Ureter (tissue), 1 donor: Measurements from ENCODE around the gene MTHFD2L. TPM values are rescaled to one million over a fixed set of nuclear protein-coding genes. Genes with fewer than 3 reads are reported as not detected.
"Not testable (repeated sequence)": the region's sequence is repeated elsewhere in the genome, so short reads cannot be mapped to it uniquely, and the experiment has no call there.

Experiments used
- DNase-seq: peaks from one replicate; pipeline ENCODE4 v3.0.0-alpha.2; 2020; ENCODE audit warnings: low spot score
- total RNA-seq: library from RNA; stranded (reverse); gene quantifications from one replicate; pipeline ENCODE4 v1.2.4, GENCODE V29; 2023
- donor health status: DM: yes; HTN: yes; CAD: no.

Gene MTHFD2L
- total RNA-seq, 1 donor from 2014 or later: 15.9 TPM

- DNase-seq: no peak
Measured at GRCh38 chr4:74331944-74332343, 174.0 kb downstream of the MTHFD2L start.

GRCh38 chr4:74334636-74335035, 176.7 kb downstream of the MTHFD2L start:
- no peak for DNase-seq

DNA sequence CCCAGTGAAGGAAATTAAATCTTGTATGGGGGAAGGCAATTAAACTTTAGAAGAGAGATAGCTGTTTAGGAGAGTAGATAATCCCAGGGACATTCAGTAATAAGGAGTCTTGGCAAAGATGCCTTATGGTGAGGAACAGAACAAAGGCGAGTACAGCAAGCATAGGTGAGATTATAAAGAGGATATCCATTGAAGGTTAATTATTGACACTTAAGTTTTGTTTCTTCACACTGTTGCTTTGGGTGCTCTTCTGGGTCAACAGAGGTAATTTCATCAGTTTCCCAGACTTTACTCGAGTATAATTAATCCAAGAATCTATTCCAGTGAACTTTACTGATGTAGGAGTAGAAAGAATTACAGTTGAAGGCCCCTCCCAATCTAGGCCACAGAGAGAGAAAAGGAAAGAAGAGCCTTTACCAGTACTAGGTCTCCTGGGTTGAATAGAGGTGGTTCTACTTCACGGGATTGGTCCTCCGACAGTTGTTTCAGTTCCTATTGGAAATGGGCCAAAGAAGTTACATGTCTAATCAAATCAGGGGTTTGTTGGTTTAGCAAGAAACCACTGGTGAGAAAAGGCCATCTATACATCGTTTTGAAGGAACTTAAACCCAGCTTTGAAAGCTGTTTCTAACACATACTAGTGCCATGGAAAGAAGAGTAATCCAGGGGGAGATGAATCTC, 177.6 kb downstream of the MTHFD2L start:
- DNase-seq: no peak

GRCh38 chr4:74338792-74339333, 180.9 kb downstream of the MTHFD2L start:
- no peak for DNase-seq

DNA sequence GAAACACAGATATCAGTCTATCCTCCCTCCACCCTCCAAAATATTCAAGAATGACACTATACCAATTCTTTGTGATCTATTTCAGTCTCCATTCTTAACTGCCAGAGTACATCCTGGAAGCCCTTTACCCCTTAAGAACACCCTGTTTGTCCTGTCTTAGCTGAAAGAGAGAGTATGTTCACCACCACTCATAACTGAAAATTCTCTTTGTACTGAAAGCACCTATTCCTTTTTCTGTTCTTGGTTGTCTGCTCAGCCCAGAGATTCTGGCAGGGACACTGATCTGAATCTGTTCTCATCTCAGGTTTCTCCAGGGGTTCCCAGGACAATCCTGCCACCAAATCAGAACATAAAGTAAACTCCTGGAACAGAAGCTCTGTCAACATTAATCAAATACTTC, 181.6 kb downstream of the MTHFD2L start:
- no peak for DNase-seq

DNA sequence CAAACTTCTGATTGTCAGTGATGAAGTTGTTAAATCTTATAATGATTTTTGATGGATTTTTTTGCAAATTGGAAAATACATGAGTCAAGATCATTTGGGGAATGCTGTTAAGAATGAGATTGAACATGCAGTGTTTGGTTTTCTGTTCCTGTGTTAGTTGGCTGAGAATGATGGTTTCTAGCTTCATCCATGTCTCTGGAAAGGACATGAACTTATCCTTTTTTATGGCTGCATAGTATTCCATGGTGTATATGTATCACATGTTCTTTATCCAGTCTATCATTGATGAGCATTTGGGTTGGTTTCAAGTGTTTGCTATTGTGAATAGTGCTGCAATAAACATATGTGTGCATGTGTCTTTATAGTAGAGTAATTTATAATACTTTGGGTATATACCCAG, 182.5 kb downstream of the MTHFD2L start:
- not testable (repeated sequence) for DNase-seq

DNA sequence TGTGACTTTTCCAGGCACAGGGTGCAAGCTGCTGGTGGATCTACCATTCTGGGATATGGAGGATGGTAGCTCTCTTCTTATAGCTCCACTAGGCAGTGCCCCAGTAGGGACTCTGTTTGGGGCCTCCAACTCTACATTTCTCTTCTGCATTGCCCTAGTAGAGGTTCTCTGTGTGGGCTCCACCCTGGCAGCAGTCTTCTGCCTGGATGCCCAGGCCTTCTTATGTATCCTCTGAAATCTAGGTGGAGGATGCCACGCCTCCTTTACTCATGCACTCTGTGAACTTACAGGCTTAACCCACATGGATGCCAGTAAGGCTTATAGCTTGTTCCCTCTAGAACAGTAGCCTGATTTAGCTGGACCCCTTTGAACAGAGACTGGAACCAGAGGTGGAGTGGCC, 186.1 kb downstream of the MTHFD2L start:
- DNase-seq: no peak

Other genes starting within 250 kb of the MTHFD2L start
- not detected for gene PF4, start 176.1 kb upstream of the MTHFD2L start, total RNA-seq
- not detected for gene PPBP, start 169.9 kb upstream of the MTHFD2L start, total RNA-seq
- not detected for gene CXCL5, start 159.4 kb upstream of the MTHFD2L start, total RNA-seq
- not detected for gene CXCL3, start 119.4 kb upstream of the MTHFD2L start, total RNA-seq
- gene CXCL2, start 58.9 kb upstream of the MTHFD2L start, total RNA-seq: 3.3 TPM
- gene EPGN, start 150.4 kb downstream of the MTHFD2L start, total RNA-seq: 0.96 TPM
- gene EREG, start 207.0 kb downstream of the MTHFD2L start, total RNA-seq: 0.65 TPM